Measurements from ENCODE around the gene SLC12A2. TPM values are rescaled to one million over a fixed set of nuclear protein-coding genes. Genes with fewer than 3 reads are reported as not detected.

Gene SLC12A2
- polyA plus RNA-seq, 4 donors = 1.4 to 103 (median 41.6) TPM

DNA sequence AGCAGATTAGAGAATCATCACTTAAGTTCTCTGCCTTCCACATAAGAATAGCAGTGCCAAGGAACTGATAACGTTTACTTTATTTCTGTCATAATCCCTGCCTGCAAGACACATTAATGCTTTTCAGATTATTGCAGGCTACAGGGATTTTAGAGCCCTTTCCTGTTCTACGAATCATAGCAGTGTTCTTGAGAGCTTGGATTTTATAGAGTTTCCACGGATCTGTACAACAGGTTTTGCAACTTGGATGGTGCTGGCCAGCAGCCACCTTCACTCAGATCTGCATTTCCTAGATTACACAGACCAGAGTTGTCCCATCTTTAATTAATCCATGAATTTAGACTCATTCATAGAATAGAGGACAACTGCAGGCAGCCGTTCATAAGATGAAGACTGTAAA, 38.1 kb downstream of the SLC12A2 start:
- 16 to 53% (median 42%) methylated on average over 4 of the region's 4 CpGs for WGBS, 3 donors
- FAIRE-seq (no peak), DNase-seq (peak in 1 of 2 donors; percentile 15)
- Histone ChIP-seq H3K4me1 (ENCODE audit: control insufficient read depth in 3 of 3, insufficient read depth in 2 of 3, low read depth in 1 of 3, low read length in 2 of 3) (no peaks in the 10 kb centered on the region), H3K9me3 (ENCODE audit: control insufficient read depth in 2 of 2, insufficient read depth in 1 of 2, low read depth in 1 of 2, low read length in 1 of 2) (no peaks in the 10 kb centered on the region), H3K27ac (ENCODE audit: low read depth in 1 of 3, low read length in 2 of 3) (no peak overlapping the region), H3K27me3 (ENCODE audit: control insufficient read depth in 3 of 3, insufficient read depth in 3 of 3, low read length in 3 of 3) (no peaks in the 10 kb centered on the region), H3K4me3 (ENCODE audit: low read depth in 1 of 3, low read length in 3 of 3) (no peak overlapping the region), H3K36me3 (ENCODE audit: control insufficient read depth in 3 of 3, insufficient read depth in 2 of 3, low read depth in 1 of 3, low read length in 3 of 3) (peaks cover 1 to 6% (median 4%) of the 10 kb centered on the region in 3 donors)

DNA sequence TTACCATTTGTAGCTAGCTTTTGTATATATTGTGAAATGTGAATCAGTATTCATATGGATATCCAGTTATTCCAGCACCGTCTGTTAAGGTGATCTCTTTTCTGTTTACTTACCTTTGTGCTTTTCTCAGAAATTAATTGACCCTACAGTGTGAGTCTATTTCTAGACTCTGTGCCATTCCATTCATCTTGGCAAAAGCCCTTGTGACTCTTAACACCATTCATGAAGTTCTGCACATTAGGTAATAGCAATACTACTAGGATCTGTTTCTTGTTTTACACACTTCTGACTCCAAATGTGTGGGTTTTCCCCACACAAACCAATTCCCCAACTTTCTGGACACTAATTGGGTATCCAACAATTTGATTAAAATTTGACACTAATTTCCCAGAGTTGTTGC, 40.4 kb downstream of the SLC12A2 start:
- DNase-seq = no peak
- Histone ChIP-seq H3K36me3 (ENCODE audit: control insufficient read depth in 3 of 3, insufficient read depth in 2 of 3, low read depth in 1 of 3, low read length in 3 of 3) (peaks cover 1 to 4% (median 3%) of the 10 kb centered on the region in 3 donors), H3K9me3 (ENCODE audit: control insufficient read depth in 2 of 2, insufficient read depth in 1 of 2, low read depth in 1 of 2, low read length in 1 of 2) (no peaks in the 10 kb centered on the region), H3K27ac (ENCODE audit: low read depth in 1 of 3, low read length in 2 of 3) (no peak overlapping the region), H3K27me3 (ENCODE audit: control insufficient read depth in 3 of 3, insufficient read depth in 3 of 3, low read length in 3 of 3) (no peaks in the 10 kb centered on the region), H3K4me1 (ENCODE audit: control insufficient read depth in 3 of 3, insufficient read depth in 2 of 3, low read depth in 1 of 3, low read length in 2 of 3) (no peaks in the 10 kb centered on the region), H3K4me3 (ENCODE audit: low read depth in 1 of 3, low read length in 3 of 3) (no peak overlapping the region)
- WGBS, 3 donors = 63 to 89% (median 88%) methylated on average over 1 of the region's 1 CpG
- no peak for FAIRE-seq

DNA sequence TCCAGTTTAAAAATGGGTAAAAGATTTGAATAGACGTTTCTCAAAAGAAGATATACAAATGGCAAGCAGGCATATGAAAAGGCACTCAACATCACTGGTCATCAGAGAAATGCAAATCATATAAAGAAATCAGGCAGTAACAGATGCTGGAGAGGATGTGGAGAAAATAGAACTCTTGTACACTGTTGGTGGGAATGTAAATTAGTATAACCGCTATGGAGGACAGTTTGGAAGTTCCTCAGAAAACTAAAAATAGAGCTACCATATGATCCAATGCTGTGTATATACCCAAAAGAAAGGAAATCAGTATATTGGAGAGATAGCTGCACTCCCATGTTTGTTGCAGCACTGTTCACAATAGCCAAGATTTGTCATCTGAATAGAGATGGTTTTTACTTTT, 42.7 kb downstream of the SLC12A2 start:
- H3K27ac ChIP-seq (ENCODE audit: low read depth in 1 of 3, low read length in 2 of 3) = no peak overlapping the region
- 57 to 77% (median 71%) methylated on average over 2 of the region's 2 CpGs for WGBS, 3 donors
- no peak overlapping the region for H3K4me3 ChIP-seq (ENCODE audit: low read depth in 1 of 3, low read length in 3 of 3)
- H3K27me3 ChIP-seq (ENCODE audit: control insufficient read depth in 3 of 3, insufficient read depth in 3 of 3, low read length in 3 of 3) = no peaks in the 10 kb centered on the region
- H3K9me3 ChIP-seq (ENCODE audit: control insufficient read depth in 2 of 2, insufficient read depth in 1 of 2, low read depth in 1 of 2, low read length in 1 of 2) = no peaks in the 10 kb centered on the region
- DNase-seq (no peak), FAIRE-seq (no peak)
- no peaks in the 10 kb centered on the region for H3K4me1 ChIP-seq (ENCODE audit: control insufficient read depth in 3 of 3, insufficient read depth in 2 of 3, low read depth in 1 of 3, low read length in 2 of 3)
- H3K36me3 ChIP-seq (ENCODE audit: control insufficient read depth in 3 of 3, insufficient read depth in 2 of 3, low read depth in 1 of 3, low read length in 3 of 3) = peaks cover 1 to 13% (median 2%) of the 10 kb centered on the region in 3 donors

DNA sequence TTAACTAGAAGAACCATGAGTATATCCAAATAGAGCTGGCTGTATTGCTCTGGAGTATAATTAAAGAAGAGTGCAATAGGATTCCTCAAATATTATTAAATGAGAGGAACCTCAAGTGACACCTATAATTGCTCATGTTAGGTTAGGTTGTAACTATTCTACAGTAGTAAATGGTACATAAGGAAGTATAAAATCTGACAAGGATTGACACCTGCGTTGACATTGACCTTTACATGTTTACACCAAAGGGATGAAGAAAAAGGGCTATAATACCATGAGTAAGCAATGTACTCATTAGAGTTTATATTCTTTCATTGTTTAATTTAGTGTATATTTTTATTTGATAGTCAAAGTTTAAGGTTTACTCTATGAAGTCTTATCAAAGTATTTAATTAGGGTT, 48.9 kb downstream of the SLC12A2 start:
- DNase-seq = peak in 1 of 2 donors; percentile 31
- H3K27me3 ChIP-seq (ENCODE audit: control insufficient read depth in 3 of 3, insufficient read depth in 3 of 3, low read length in 3 of 3) = no peaks in the 10 kb centered on the region
- WGBS, 3 donors = 14 to 63% (median 52%) methylated on average over 1 of the region's 1 CpG
- no peak overlapping the region for H3K4me3 ChIP-seq (ENCODE audit: low read depth in 1 of 3, low read length in 3 of 3)
- H3K4me1 ChIP-seq (ENCODE audit: control insufficient read depth in 3 of 3, insufficient read depth in 2 of 3, low read depth in 1 of 3, low read length in 2 of 3) = no peaks in the 10 kb centered on the region
- H3K27ac ChIP-seq (ENCODE audit: low read depth in 1 of 3, low read length in 2 of 3) = no peak overlapping the region
- FAIRE-seq = peak; percentile 23
- H3K36me3 ChIP-seq (ENCODE audit: control insufficient read depth in 3 of 3, insufficient read depth in 2 of 3, low read depth in 1 of 3, low read length in 3 of 3) = peaks cover 0 to 16% (median 0%) of the 10 kb centered on the region in 3 donors
- H3K9me3 ChIP-seq (ENCODE audit: control insufficient read depth in 2 of 2, insufficient read depth in 1 of 2, low read depth in 1 of 2, low read length in 1 of 2) = no peaks in the 10 kb centered on the region

DNA sequence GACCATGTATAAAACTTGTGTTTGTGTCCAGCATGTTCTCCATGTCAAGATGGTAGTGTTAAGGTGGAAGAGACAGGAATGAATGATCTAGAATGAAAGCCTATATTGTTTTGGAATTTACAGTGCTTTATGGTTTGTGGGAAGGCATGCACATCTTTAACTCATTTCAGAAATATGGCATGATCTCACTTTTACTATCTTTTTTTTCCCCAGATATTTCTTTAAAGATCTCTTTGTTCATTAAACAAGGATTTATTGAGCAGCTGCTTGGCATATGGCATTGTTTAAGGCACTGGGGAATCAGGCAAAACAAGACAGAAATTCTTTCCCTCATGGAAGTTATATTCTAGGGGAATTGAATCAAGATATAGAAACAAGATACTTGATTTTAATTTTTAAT, 51.7 kb downstream of the SLC12A2 start:
- Histone ChIP-seq H3K27ac (ENCODE audit: low read depth in 1 of 3, low read length in 2 of 3) (no peak overlapping the region), H3K36me3 (ENCODE audit: control insufficient read depth in 3 of 3, insufficient read depth in 2 of 3, low read depth in 1 of 3, low read length in 3 of 3) (peaks cover 0 to 20% (median 0%) of the 10 kb centered on the region in 3 donors), H3K27me3 (ENCODE audit: control insufficient read depth in 3 of 3, insufficient read depth in 3 of 3, low read length in 3 of 3) (no peaks in the 10 kb centered on the region), H3K9me3 (ENCODE audit: control insufficient read depth in 2 of 2, insufficient read depth in 1 of 2, low read depth in 1 of 2, low read length in 1 of 2) (no peaks in the 10 kb centered on the region), H3K4me1 (ENCODE audit: control insufficient read depth in 3 of 3, insufficient read depth in 2 of 3, low read depth in 1 of 3, low read length in 2 of 3) (no peaks in the 10 kb centered on the region), H3K4me3 (ENCODE audit: low read depth in 1 of 3, low read length in 3 of 3) (no peak overlapping the region)
- FAIRE-seq (no peak), DNase-seq (no peak)

DNA sequence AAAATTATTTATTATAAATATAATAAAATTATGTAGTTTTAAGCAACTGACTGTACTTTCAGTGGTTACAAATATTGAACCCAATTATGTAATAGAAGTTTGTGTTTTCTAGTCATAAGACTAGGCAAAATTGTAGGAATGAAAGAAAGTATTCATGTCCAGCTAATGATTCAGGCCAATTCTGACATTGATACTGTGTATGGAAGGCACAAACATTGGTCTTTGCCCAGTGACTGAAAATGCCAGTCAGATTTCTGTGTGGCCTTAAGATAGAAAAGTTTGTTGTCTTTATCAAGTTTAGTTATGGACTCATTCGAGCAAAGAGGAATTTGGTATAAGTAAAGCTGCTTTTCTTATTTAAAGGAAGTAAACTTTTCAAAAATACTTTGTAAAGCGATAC, 60.3 kb downstream of the SLC12A2 start:
- no peak overlapping the region for H3K27ac ChIP-seq (ENCODE audit: low read depth in 1 of 3, low read length in 2 of 3)
- no peaks in the 10 kb centered on the region for H3K4me1 ChIP-seq (ENCODE audit: control insufficient read depth in 3 of 3, insufficient read depth in 2 of 3, low read depth in 1 of 3, low read length in 2 of 3)
- WGBS, 3 donors = 62 to 84% (median 66%) methylated on average over 2 of the region's 2 CpGs
- no peak overlapping the region for H3K4me3 ChIP-seq (ENCODE audit: low read depth in 1 of 3, low read length in 3 of 3)
- H3K36me3 ChIP-seq (ENCODE audit: control insufficient read depth in 3 of 3, insufficient read depth in 2 of 3, low read depth in 1 of 3, low read length in 3 of 3) = peaks cover 0 to 8% (median 0%) of the 10 kb centered on the region in 3 donors
- FAIRE-seq = no peak
- no peaks in the 10 kb centered on the region for H3K9me3 ChIP-seq (ENCODE audit: control insufficient read depth in 2 of 2, insufficient read depth in 1 of 2, low read depth in 1 of 2, low read length in 1 of 2)
- no peak for DNase-seq
- no peaks in the 10 kb centered on the region for H3K27me3 ChIP-seq (ENCODE audit: control insufficient read depth in 3 of 3, insufficient read depth in 3 of 3, low read length in 3 of 3)

DNA sequence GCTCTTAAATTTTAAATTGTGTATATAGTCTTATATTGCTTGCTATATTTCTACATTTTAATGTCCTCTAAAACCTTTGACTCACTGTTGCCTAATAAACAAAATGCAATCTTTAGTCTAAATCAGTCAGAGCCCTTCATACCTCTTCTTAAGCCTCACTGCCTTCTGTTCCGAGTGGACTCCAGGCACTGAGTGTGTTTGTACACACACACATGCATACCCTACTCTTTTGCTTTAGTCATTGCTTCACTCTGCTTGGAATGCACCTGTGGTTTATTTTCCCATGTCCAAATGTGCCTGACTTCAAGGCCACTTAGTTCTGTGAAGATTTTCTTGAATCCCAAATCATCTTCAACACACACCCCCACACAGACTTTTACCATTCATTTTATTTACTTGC, 60.9 kb downstream of the SLC12A2 start:
- no peaks in the 10 kb centered on the region for H3K27me3 ChIP-seq (ENCODE audit: control insufficient read depth in 3 of 3, insufficient read depth in 3 of 3, low read length in 3 of 3)
- WGBS, 3 donors = 65 to 82% (median 81%) methylated on average over 1 of the region's 1 CpG
- no peak overlapping the region for H3K27ac ChIP-seq (ENCODE audit: low read depth in 1 of 3, low read length in 2 of 3)
- no peak overlapping the region for H3K4me3 ChIP-seq (ENCODE audit: low read depth in 1 of 3, low read length in 3 of 3)
- H3K9me3 ChIP-seq (ENCODE audit: control insufficient read depth in 2 of 2, insufficient read depth in 1 of 2, low read depth in 1 of 2, low read length in 1 of 2) = no peaks in the 10 kb centered on the region
- H3K4me1 ChIP-seq (ENCODE audit: control insufficient read depth in 3 of 3, insufficient read depth in 2 of 3, low read depth in 1 of 3, low read length in 2 of 3) = no peaks in the 10 kb centered on the region
- no peak for FAIRE-seq
- peaks cover 0 to 8% (median 0%) of the 10 kb centered on the region in 3 donors for H3K36me3 ChIP-seq (ENCODE audit: control insufficient read depth in 3 of 3, insufficient read depth in 2 of 3, low read depth in 1 of 3, low read length in 3 of 3)
- DNase-seq = no peak

DNA sequence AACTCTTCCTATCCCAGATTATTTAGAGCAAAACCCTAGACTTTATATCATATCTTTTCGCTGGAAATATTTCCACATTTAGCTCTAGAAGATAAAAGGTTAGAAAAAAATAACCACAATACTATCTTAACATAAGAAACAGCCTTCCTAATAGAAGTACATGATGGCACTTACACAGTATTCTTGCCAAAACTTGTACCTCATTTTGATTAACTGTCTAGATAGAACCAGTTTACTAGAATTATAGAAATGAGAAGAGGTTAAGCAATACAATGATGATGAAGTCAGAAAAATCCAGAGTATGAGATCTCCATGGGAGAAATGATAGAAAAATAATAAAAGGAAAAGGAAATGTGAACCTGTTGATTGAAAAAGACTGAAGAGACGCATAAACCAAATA, 63.1 kb downstream of the SLC12A2 start:
- peak; percentile 51 for FAIRE-seq

DNA sequence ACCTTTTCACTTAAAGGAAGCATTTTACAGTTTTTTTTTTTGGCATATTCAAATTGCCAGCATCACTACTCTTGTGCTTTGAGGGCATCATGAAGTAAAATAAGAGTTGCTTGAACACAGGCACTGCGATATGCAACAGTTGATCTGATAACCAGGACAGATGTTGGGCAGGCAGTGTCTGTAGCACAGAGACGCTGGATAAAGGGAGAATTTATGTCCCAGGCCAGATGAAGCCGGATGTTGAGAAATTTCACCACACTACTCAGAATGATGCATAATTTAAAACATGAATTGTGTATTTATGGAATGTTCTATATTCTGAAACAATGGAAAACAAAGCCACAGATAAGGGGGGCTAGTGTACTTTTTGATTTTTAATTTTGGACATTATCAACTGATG, 71.4 kb downstream of the SLC12A2 start:
- Histone ChIP-seq H3K27ac (ENCODE audit: low read depth in 1 of 3, low read length in 2 of 3) (no peak overlapping the region), H3K4me3 (ENCODE audit: low read depth in 1 of 3, low read length in 3 of 3) (no peak overlapping the region), H3K9me3 (ENCODE audit: control insufficient read depth in 2 of 2, insufficient read depth in 1 of 2, low read depth in 1 of 2, low read length in 1 of 2) (no peaks in the 10 kb centered on the region), H3K36me3 (ENCODE audit: control insufficient read depth in 3 of 3, insufficient read depth in 2 of 3, low read depth in 1 of 3, low read length in 3 of 3) (peaks cover 0 to 7% (median 4%) of the 10 kb centered on the region in 3 donors), H3K4me1 (ENCODE audit: control insufficient read depth in 3 of 3, insufficient read depth in 2 of 3, low read depth in 1 of 3, low read length in 2 of 3) (peaks cover 0 to 14% (median 0%) of the 10 kb centered on the region in 3 donors), H3K27me3 (ENCODE audit: control insufficient read depth in 3 of 3, insufficient read depth in 3 of 3, low read length in 3 of 3) (no peaks in the 10 kb centered on the region)
- FAIRE-seq (no peak), DNase-seq (no peak)
- 47 to 64% (median 60%) methylated on average over 3 of the region's 3 CpGs for WGBS, 3 donors

More for the DNA sequence above, 63.1 kb downstream of the SLC12A2 start:
- peaks cover 0 to 4% (median 0%) of the 10 kb centered on the region in 3 donors for H3K36me3 ChIP-seq (ENCODE audit: control insufficient read depth in 3 of 3, insufficient read depth in 2 of 3, low read depth in 1 of 3, low read length in 3 of 3)
- H3K9me3 ChIP-seq (ENCODE audit: control insufficient read depth in 2 of 2, insufficient read depth in 1 of 2, low read depth in 1 of 2, low read length in 1 of 2) = no peaks in the 10 kb centered on the region
- no peak overlapping the region for H3K4me3 ChIP-seq (ENCODE audit: low read depth in 1 of 3, low read length in 3 of 3)
- 72 to 89% (median 81%) methylated on average over 2 of the region's 2 CpGs for WGBS, 3 donors
- DNase-seq = no peak
- no peaks in the 10 kb centered on the region for H3K27me3 ChIP-seq (ENCODE audit: control insufficient read depth in 3 of 3, insufficient read depth in 3 of 3, low read length in 3 of 3)
- H3K4me1 ChIP-seq (ENCODE audit: control insufficient read depth in 3 of 3, insufficient read depth in 2 of 3, low read depth in 1 of 3, low read length in 2 of 3) = no peaks in the 10 kb centered on the region
- H3K27ac ChIP-seq (ENCODE audit: low read depth in 1 of 3, low read length in 2 of 3) = no peak overlapping the region
